Esophagus squamous epithelium (tissue), 5 donors: ENCODE data around the gene PLD2. TPM values are rescaled to one million over a fixed set of nuclear protein-coding genes. Genes with fewer than 3 reads are reported as not detected.

Experiments
- DNase-seq: peaks from one replicate; lab custom pipeline; 2025; lab: John Stamatoyannopoulos, UW
- H3K27ac ChIP-seq, 4 donors: fragments of 200-600 bp; sonication (generic); one replicate each; pipeline ENCODE4 v1.5.1; 2016 to 2019; ENCODE audit warnings: mild to moderate bottlenecking in 1 of 4
- H3K27me3 ChIP-seq, 4 donors: fragments of 200-600 bp; sonication (generic); 1 replicate in 3 of 4; 2 replicates in 1 of 4; pipeline versions ENCODE4 v1.5.1 to v1.6.0; 2017 to 2021; ENCODE audit warnings: antibody characterized with exemption in 1 of 4
- H3K36me3 ChIP-seq, 3 donors: fragments of 200-600 bp; sonication (generic); one replicate each; pipeline ENCODE4 v1.5.1; 2016 to 2019
- H3K4me1 ChIP-seq, 3 donors: fragments of 200-600 bp; sonication (generic); one replicate each; pipeline ENCODE4 v1.5.1; 2017 to 2019
- H3K4me3 ChIP-seq, 4 donors: fragments of 200-600 bp; sonication (generic); 1 replicate in 3 of 4; 2 replicates in 1 of 4; pipeline ENCODE4 v1.5.1; 2016 to 2019; ENCODE audit warnings: mild to moderate bottlenecking in 2 of 4, moderate library complexity in 1 of 4
- H3K9me3 ChIP-seq, 3 donors: fragments of 200-600 bp; sonication (generic); one replicate each; pipeline ENCODE4 v1.5.1; 2016 to 2019
- POLR2A ChIP-seq, 4 donors: fragments of 450-650 bp; IDR thresholded peaks; one replicate each; pipeline ENCODE4 v1.6.1; 2017; ENCODE audit warnings: antibody characterized with exemption in 4 of 4, mild to moderate bottlenecking in 4 of 4, moderate library complexity in 3 of 4
- WGBS, 2 donors: methylation state at CpG; one replicate each; pipeline ENCODE4 v1.1.5; 2018; 5-methylcytosine and 5-hydroxymethylcytosine counted together
- intact Hi-C: fragments of 100-400 bp; cut with DNase I; formaldehyde crosslinking; loops from one replicate; pipeline ENCODE4 v1.15.0; 2022
- total RNA-seq, 4 donors: library from RNA; depleted of rRNA; stranded (reverse); fragments of >200 nt; gene quantifications; one replicate each; pipeline ENCODE4 v1.1.0, GENCODE V29; 2016
- TF ChIP-seq, protein P1 (sequence below), 6 experiments: fragments of 450-650 bp in 4 of 6; fragments of 200-600 bp in 2 of 6; sonication (generic) in 2 of 6; IDR thresholded peaks; one replicate each; pipeline ENCODE4 v1.5.1; 2016 to 2019; ENCODE audit warnings: antibody characterized with exemption in 6 of 6, mild to moderate bottlenecking in 4 of 6, moderate library complexity in 4 of 6
- donor health status: DM: yes; HTN: yes; CAD: no.

PLD2 gene
- total RNA-seq, 4 donors from 2014 or later = 38.7 to 114 (median 86.7) TPM

DNA sequence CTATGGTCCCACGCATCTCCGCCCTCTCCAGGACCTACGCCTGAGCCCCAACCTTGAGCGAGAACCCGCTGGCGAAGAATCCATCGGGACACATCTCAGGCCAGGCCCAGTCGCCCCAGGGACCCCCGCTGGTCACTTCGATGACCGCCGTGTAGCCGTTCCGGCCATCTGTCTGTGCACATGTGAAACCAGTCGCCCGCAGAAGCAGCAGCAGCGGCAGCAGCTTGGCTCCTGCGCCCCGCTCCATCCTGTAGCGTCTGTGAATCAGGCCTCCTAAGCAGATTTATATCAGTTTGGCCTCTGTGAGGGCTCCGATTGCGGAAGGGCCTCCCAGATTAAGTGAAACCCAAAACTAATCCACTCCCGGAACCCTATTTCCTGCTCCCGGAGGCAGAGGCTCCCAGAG, 20.8 kb upstream of the PLD2 start, which contains the start of gene VMO1:
Gene VMO1 (minus strand): TSS at position 259 of the 406 bp plus-strand sequence. CDS start 12 bp downstream, at position 247.
- Histone ChIP-seq H3K27ac (peak within 1 kb of the TSS in 1 of 4 donors; percentile 7), H3K27me3 (peaks cover 0 to 53% (median 0%) of the 10 kb centered on the region in 4 donors), H3K4me3 (peak within 1 kb of the TSS in 3 of 4 donors; percentile 5 to 44 (median 32)), H3K9me3 (no peaks in the 10 kb centered on the region), H3K36me3 (no peaks in the 10 kb centered on the region), H3K4me1 (peaks cover 21 to 55% (median 32%) of the 10 kb centered on the region in 3 donors)
- WGBS, 2 donors = 0 to 8% methylated on average over 2 to 4 of the region's 24 CpGs
- intact Hi-C loops = loop anchor here (5.0 kb wide), 2 partner anchors 49 to 101 kb away; partner anchors contain the start of genes CXCL16 and ZMYND15
- no peak for DNase-seq
- TF ChIP-seq POLR2A (IDR thresholded peaks at IDR 0.05) = no peak
- TF ChIP-seq, protein P1, sequence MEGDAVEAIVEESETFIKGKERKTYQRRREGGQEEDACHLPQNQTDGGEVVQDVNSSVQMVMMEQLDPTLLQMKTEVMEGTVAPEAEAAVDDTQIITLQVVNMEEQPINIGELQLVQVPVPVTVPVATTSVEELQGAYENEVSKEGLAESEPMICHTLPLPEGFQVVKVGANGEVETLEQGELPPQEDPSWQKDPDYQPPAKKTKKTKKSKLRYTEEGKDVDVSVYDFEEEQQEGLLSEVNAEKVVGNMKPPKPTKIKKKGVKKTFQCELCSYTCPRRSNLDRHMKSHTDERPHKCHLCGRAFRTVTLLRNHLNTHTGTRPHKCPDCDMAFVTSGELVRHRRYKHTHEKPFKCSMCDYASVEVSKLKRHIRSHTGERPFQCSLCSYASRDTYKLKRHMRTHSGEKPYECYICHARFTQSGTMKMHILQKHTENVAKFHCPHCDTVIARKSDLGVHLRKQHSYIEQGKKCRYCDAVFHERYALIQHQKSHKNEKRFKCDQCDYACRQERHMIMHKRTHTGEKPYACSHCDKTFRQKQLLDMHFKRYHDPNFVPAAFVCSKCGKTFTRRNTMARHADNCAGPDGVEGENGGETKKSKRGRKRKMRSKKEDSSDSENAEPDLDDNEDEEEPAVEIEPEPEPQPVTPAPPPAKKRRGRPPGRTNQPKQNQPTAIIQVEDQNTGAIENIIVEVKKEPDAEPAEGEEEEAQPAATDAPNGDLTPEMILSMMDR (IDR thresholded peaks at IDR 0.05) = no peak

DNA sequence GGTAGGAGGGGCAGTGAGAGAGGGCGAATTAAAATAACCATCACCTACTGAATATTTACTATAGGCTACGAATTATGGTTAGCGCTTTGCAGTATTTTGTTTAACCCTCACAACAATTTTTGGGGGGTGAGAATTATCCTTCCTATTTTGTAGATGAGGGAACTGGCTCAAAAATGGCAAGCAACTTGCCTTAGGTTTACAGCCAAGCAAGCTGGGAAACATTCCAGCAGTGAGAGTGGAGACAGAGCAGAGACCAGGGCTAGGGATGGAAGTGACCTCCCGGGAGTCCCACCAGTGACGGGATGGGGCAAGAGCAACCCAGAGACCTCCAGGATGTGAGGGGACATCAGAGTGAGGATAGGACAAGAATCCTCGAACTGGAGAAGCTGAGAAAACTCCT, 20.4 kb upstream of the PLD2 start:
- peaks cover 21 to 58% (median 32%) of the 10 kb centered on the region in 3 donors for H3K4me1 ChIP-seq
- intact Hi-C loops = loop anchor here (5.0 kb wide), 2 partner anchors 49 to 101 kb away; partner anchors contain the start of genes CXCL16 and ZMYND15

DNA sequence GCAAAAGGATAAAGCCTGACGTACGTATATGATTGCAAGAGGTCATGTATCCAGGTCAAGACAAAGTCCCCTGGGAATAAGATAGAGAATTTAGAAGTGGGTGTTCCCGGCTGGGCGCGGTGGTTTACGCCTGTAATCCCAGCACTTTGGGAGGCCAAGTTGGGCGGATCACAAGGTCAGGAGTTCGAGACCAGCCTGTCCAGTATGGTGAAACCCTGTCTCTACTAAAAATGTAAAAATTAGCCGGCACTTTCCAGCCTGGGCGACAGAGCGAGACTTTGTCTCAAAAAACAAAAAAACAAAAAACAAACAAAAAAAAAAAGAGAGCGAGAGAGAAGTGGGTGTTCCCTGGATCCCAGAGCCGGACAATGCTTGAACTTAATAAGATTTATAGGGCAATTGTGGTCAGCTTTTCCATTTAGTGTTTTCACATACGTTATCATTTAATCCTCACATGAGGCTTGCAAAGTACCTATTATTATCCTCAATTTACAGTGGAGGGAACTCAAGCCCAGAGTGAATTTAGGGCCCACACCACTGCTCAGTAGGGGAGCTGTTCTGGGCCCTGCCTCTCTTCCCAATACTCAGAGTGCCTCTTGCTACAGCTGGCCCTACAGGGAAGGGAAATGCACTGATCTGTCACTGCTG, 18.7 kb upstream of the PLD2 start:
- Histone ChIP-seq H3K36me3 (no peaks in the 10 kb centered on the region), H3K9me3 (no peaks in the 10 kb centered on the region), H3K4me3 (peak overlapping the region in 3 of 4 donors; percentile 44 to 89 (median 62)), H3K27me3 (peaks cover 0 to 32% (median 0%) of the 10 kb centered on the region in 4 donors), H3K27ac (peak overlapping the region in 3 of 4 donors; percentile 95 to 97 (median 96)), H3K4me1 (peaks cover 21 to 58% (median 32%) of the 10 kb centered on the region in 3 donors)
- DNase-seq = no peak
- no peak for TF ChIP-seq POLR2A (IDR thresholded peaks at IDR 0.05)
- TF ChIP-seq, protein P1 (IDR thresholded peaks at IDR 0.05) = peak in 1 of 6 experiments; percentile 17
- 71 to 84% methylated on average over 14 of the region's 14 CpGs for WGBS, 2 donors
- intact Hi-C loops = loop anchor here (5.0 kb wide), 2 partner anchors 51 to 99 kb away; partner anchors contain the start of genes CXCL16 and ZMYND15

More for the DNA sequence above, 20.4 kb upstream of the PLD2 start:
- Histone ChIP-seq H3K27ac (peak overlapping the region in 1 of 4 donors; percentile 7), H3K27me3 (peaks cover 0 to 49% (median 0%) of the 10 kb centered on the region in 4 donors), H3K4me3 (peak overlapping the region in 3 of 4 donors; percentile 5 to 44 (median 32)), H3K36me3 (no peaks in the 10 kb centered on the region), H3K9me3 (no peaks in the 10 kb centered on the region)
- DNase-seq = no peak
- TF ChIP-seq, protein P1 (IDR thresholded peaks at IDR 0.05) = no peak
- TF ChIP-seq POLR2A (IDR thresholded peaks at IDR 0.05) = no peak
- 27 to 37% methylated on average over 6 of the region's 6 CpGs for WGBS, 2 donors

DNA sequence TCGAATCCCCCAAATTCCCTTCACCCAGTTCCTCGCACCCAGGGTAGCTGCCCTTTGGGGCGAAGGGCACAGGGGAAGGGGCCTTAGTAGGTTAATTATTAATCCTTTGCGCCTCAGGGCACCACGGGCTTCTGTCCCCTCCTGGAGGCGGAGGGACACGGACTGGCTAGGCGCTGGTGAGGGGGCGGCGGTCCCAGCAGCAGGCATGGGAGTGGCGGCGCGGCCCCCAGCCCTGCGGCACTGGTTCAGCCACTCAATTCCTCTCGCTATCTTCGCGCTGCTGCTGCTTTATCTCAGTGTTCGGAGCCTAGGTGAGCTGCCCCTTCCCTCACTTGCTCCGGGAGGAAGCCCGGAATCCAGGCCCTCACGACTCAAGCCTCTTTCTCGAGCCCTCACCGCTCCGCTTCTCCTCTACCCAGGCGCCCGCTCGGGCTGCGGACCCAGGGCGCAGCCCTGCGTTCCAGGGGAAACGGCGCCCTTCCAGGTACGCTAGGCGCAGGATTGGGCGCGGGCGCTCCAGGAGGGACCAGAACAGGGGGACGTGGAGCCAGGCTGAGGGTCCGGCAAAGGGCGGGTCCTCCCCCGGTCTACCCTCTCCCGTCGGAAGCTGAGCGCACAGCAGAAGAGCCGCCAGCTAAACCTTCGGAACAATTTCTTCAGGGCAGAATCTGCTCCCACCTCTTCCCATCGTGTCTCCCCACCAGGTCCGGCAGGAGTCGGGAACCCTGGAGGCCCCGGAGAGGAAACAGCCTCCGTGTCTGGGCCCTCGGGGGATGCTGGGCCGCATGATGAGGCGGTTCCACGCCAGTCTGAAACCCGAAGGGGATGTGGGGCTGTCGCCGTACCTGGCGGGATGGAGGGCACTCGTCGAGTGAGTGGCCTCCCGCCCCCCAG, 17.9 kb upstream of the PLD2 start, which contains the start of gene GLTPD2:
Gene GLTPD2 (plus strand): TSS at position 158 of the 894 bp plus-strand sequence. CDS start 48 bp downstream, at position 206.
- WGBS, 2 donors = 8 to 37% methylated on average over 5 to 12 of the region's 62 CpGs
- intact Hi-C loops = loop anchor here (5.0 kb wide), 2 partner anchors 52 to 98 kb away; partner anchors contain the start of genes CXCL16 and ZMYND15
- DNase-seq = no peak

More for the DNA sequence above, 17.9 kb upstream of the PLD2 start, which contains the start of gene GLTPD2:
- H3K4me3 ChIP-seq = peak within 1 kb of the TSS; percentile 44 to 89 (median 67)
- peaks cover 21 to 58% (median 32%) of the 10 kb centered on the region in 3 donors for H3K4me1 ChIP-seq
- peak within 1 kb of the TSS; percentile 95 to 99 (median 96) for H3K27ac ChIP-seq
- H3K36me3 ChIP-seq = no peaks in the 10 kb centered on the region
- TF ChIP-seq POLR2A (IDR thresholded peaks at IDR 0.05) = no peak
- TF ChIP-seq, protein P1 (IDR thresholded peaks at IDR 0.05) = no peak
- H3K27me3 ChIP-seq = peaks cover 0 to 24% (median 0%) of the 10 kb centered on the region in 4 donors
- H3K9me3 ChIP-seq = no peaks in the 10 kb centered on the region
